HCT116 (cell line): ENCODE results near the gene ZNF496.
"Not testable (repeated sequence)": the region's sequence is repeated elsewhere in the genome, so short reads cannot be mapped to it uniquely, and the experiment has no call there.

Experiments
- ATF3 ChIP-seq: IDR thresholded peaks from 2 replicates; pipeline ENCODE4 v1.6.1; 2012
- CEBPB ChIP-seq: IDR thresholded peaks from 2 replicates; pipeline ENCODE4 v1.6.1; 2012; ENCODE audit warnings: low read depth
- CTCF ChIP-seq, 3 experiments: fragments of 200-600 bp in 1 of 3; sonication (generic) in 1 of 3; IDR thresholded peaks in 2 of 3; conservative IDR thresholded peaks in 1 of 3; 2 replicates each; pipeline ENCODE4 v1.5.1; 2012 to 2017; ENCODE audit warnings: low read depth in 2 of 3, low read length in 2 of 3, antibody characterized with exemption in 1 of 3, borderline replicate concordance in 1 of 3, control low read depth in 1 of 3, mild to moderate bottlenecking in 1 of 3, mixed read lengths in 1 of 3, mixed run types in 1 of 3, moderate library complexity in 1 of 3; ENCODE audit not compliant: insufficient read depth in 1 of 3
- ELF1 ChIP-seq: IDR thresholded peaks from 2 replicates; pipeline ENCODE4 v1.6.1; 2012; ENCODE audit warnings: low read depth, borderline replicate concordance
- EZH2 ChIP-seq: fragments of 200-600 bp; sonication (generic); IDR thresholded peaks from 2 replicates; pipeline ENCODE4 v1.6.1; 2017; ENCODE audit warnings: antibody characterized with exemption, mixed run types
- EZH2phosphoT487 ChIP-seq: fragments of 200-600 bp; IDR thresholded peaks from 2 replicates; pipeline ENCODE4 v1.6.1; 2018; ENCODE audit warnings: antibody characterized with exemption, borderline replicate concordance
- JUND ChIP-seq: IDR thresholded peaks from 2 replicates; pipeline ENCODE4 v1.6.1; 2012
- POLR2A ChIP-seq: IDR thresholded peaks from 2 replicates; pipeline ENCODE4 v1.7.0; 2011; ENCODE audit warnings: borderline replicate concordance; ENCODE audit not compliant: insufficient read depth, insufficient read length; ENCODE audit errors: extremely low read depth
- POLR2AphosphoS5 ChIP-seq: IDR thresholded peaks from 2 replicates; pipeline ENCODE4 v1.6.1; 2011; ENCODE audit warnings: mild to moderate bottlenecking, low read depth, low read length, moderate library complexity
- REST ChIP-seq: IDR thresholded peaks from 2 replicates; pipeline ENCODE4 v1.6.1; 2012; ENCODE audit warnings: low read depth
- TCF7L2 ChIP-seq: IDR thresholded peaks from 2 replicates; pipeline ENCODE4 v1.7.0; 2011; ENCODE audit warnings: borderline replicate concordance, inconsistent platforms; ENCODE audit not compliant: insufficient read depth, insufficient read length; ENCODE audit errors: extremely low read depth
- YY1 ChIP-seq: IDR thresholded peaks from 2 replicates; pipeline ENCODE4 v1.6.1; 2011; ENCODE audit warnings: low read length, low read depth, moderate library complexity, mild to moderate bottlenecking; ENCODE audit not compliant: insufficient replicate concordance; ENCODE audit errors: extremely low read depth
- ZFX ChIP-seq: fragments of 450-650 bp; IDR thresholded peaks from 2 replicates; pipeline ENCODE4 v1.6.1; 2017

DNA sequence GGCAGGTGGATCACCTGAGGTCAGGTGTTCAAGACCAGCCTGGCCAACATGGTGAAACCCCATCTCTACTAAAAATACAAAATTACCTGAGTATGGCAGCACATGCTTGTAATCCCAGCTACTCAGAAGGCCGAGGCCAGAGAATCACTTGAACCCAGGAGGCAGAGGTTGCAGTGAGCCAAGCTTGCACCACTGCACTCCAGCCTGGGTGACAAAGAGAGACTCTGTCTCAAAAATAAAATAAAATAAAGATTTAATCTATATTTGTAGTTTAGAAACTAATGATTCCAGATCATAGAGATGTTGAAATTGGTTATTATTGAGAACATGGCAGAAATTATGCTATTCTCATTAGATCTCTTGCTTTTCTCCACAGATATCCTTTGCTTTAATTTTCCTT is 75.9 kb downstream of the ZNF496 start, which contains the start of gene VN1R5:
- not testable (repeated sequence) for TF ChIP-seq CTCF (IDR thresholded peaks at IDR 0.05 in 2 of 3, conservative IDR thresholded peaks at IDR 0.05 in 1 of 3; ENCODE audit: borderline replicate concordance in 1 of 3, insufficient read depth in 1 of 3, low read depth in 2 of 3, low read length in 2 of 3); EZH2; POLR2AphosphoS5; EZH2phosphoT487; ATF3; CEBPB; POLR2A; YY1; JUND; ELF1; TCF7L2; REST; ZFX
